Measurements from ENCODE around the gene NAALADL2.
"Not testable (repeated sequence)": the region's sequence is repeated elsewhere in the genome, so short reads cannot be mapped to it uniquely, and the experiment has no call there.

The NAALADL2 gene

GRCh38 chr3:175526609-175527280, 667.6 kb downstream of the NAALADL2 start:
- DNase-seq = no peak

GRCh38 chr3:175528693-175529092, 669.6 kb downstream of the NAALADL2 start:
- DNase-seq = not testable (repeated sequence)

GRCh38 chr3:175535351-175535750, 676.2 kb downstream of the NAALADL2 start:
- DNase-seq = no peak

GRCh38 chr3:175546115-175546514, 687.0 kb downstream of the NAALADL2 start:
- DNase-seq = no peak

- no peak for DNase-seq
These were observed 693.8 kb downstream of the NAALADL2 start for GRCh38 chr3:175552929-175553328.

GRCh38 chr3:175554801-175555200, 695.7 kb downstream of the NAALADL2 start:
- DNase-seq = no peak

GRCh38 chr3:175558261-175558660, 699.1 kb downstream of the NAALADL2 start:
- DNase-seq = no peak

- no peak for DNase-seq
These were observed 705.2 kb downstream of the NAALADL2 start for GRCh38 chr3:175564363-175564762.

- no peak for DNase-seq
These were observed 712.0 kb downstream of the NAALADL2 start for GRCh38 chr3:175571096-175571495.

- no peak for DNase-seq
These were observed 714.1 kb downstream of the NAALADL2 start for GRCh38 chr3:175573226-175573625.

- no peak for DNase-seq
These were observed 721.2 kb downstream of the NAALADL2 start for GRCh38 chr3:175580318-175580717.

GRCh38 chr3:175585898-175586297, 726.8 kb downstream of the NAALADL2 start:
- no peak for DNase-seq

- no peak for DNase-seq
These were observed 731.6 kb downstream of the NAALADL2 start for GRCh38 chr3:175590745-175591144.

GRCh38 chr3:175591375-175591774, 732.2 kb downstream of the NAALADL2 start:
- no peak for DNase-seq

- no peak for DNase-seq
These were observed 734.2 kb downstream of the NAALADL2 start for GRCh38 chr3:175593331-175593730.

GRCh38 chr3:175598740-175599139, 739.6 kb downstream of the NAALADL2 start:
- DNase-seq = no peak

- DNase-seq = no peak
These were observed 742.4 kb downstream of the NAALADL2 start for GRCh38 chr3:175601521-175601920.

GRCh38 chr3:175605851-175606250, 746.7 kb downstream of the NAALADL2 start:
- no peak for DNase-seq

GRCh38 chr3:175606650-175607318, 747.6 kb downstream of the NAALADL2 start:
- DNase-seq = no peak

- DNase-seq = no peak
These were observed 749.2 kb downstream of the NAALADL2 start for GRCh38 chr3:175608356-175608755.

GRCh38 chr3:175608911-175609310, 749.8 kb downstream of the NAALADL2 start:
- DNase-seq = no peak

- DNase-seq = no peak
These were observed 753.5 kb downstream of the NAALADL2 start for GRCh38 chr3:175612487-175613196.

GRCh38 chr3:175614107-175614506, 755.0 kb downstream of the NAALADL2 start:
- not testable (repeated sequence) for DNase-seq

GRCh38 chr3:175617247-175617646, 758.1 kb downstream of the NAALADL2 start:
- DNase-seq = no peak
